ENCODE data around the gene DGKB.
"Not testable (repeated sequence)": the region's sequence is repeated elsewhere in the genome, so short reads cannot be mapped to it uniquely, and the experiment has no call there.

DGKB gene

DNA sequence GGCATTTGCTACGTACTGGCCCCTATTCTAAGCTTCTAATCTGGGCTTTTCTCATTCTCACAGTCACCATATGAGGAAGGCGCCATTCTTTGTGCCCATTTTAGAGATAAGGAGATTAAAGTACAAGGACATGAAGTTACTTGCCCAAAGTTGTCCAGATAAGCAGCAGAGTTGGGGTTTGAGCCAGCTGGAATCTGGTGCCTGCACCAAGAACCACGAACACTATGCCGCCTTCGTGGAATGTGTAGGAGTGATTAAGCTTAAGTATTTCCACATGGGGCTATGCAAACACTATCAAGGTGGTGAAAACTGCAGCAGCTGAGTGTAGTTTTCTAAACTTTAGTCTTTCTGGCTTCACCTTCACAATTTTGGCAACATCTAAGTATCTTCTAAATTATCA, 570.4 kb downstream of the DGKB start:
- in situ Hi-C loops (cut with MboI; ENCODE audit: low sequenced_read_pairs), result no loop called here

GRCh38 chr7:14324767-14325166, 577.8 kb downstream of the DGKB start:
- in situ Hi-C loops (cut with MboI; ENCODE audit: low sequenced_read_pairs), result no loop called here

- in situ Hi-C loops (cut with MboI; ENCODE audit: low sequenced_read_pairs), result no loop called here
These were observed 579.8 kb downstream of the DGKB start for GRCh38 chr7:14322724-14323123.

DNA sequence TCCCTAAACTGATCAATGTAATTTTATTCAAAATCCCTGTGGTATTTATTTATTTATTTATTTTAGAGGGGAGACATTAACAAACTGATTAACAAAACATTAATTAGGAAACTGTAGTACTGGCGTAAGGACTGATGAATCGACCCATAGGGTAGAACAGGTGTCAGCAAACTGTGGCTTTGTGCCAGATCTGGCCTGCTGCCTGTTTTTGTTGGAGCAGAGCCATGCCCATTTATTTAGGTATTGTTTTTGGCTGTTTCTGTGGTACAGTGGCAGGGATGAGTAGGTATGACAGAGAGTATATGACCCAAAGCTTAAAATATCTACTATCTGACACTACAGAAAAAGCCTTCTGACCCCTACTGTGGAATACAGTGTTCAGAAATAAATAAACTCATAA, 580.6 kb downstream of the DGKB start:
- in situ Hi-C loops (cut with MboI; ENCODE audit: low sequenced_read_pairs), result no loop called here

GRCh38 chr7:14309432-14309831, 593.1 kb downstream of the DGKB start:
- in situ Hi-C loops (cut with MboI; ENCODE audit: low sequenced_read_pairs), result no loop called here

GRCh38 chr7:14305233-14305866, 597.2 kb downstream of the DGKB start:
- in situ Hi-C loops (cut with MboI; ENCODE audit: low sequenced_read_pairs), result no loop called here

DNA sequence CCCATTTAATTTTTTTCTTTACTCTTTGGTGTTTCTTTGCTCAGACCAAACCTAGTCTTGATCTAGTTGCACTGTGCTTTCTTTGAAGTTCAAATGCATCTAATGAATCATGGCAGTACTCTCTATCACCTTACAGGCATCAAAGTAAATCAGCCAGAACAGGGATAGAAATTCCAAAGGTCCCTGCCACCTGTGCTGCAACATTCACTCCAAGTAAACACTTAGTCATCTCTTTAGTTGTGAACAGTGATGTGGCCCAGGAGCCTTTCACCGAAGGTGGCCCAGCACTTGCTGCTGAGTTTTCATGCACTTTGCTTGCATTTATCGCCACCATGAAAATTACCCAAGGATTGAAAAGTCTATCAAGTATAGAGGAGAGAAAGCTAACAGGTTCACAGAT, 599.0 kb downstream of the DGKB start:
- in situ Hi-C loops (cut with MboI; ENCODE audit: low sequenced_read_pairs), result no loop called here

DNA sequence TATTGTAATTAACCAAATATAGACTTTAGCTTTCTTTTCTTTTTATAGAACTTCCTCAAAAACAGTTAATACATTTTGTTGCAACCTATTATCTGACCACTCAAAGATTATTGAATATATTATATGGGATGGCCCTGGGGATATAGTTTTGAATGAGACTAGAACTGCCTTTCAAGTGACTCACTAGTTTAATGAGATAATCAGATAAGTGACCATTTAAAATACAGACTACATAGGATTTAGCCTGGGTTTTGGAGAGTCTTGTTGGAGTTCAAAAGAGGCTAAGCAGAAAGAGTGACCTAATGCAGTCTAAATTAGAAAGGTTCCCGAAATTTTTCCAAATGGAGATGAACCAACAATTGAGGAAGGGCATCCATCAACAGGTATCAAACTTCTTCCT, 607.9 kb downstream of the DGKB start:
- in situ Hi-C loops (cut with MboI; ENCODE audit: low sequenced_read_pairs), result no loop called here

DNA sequence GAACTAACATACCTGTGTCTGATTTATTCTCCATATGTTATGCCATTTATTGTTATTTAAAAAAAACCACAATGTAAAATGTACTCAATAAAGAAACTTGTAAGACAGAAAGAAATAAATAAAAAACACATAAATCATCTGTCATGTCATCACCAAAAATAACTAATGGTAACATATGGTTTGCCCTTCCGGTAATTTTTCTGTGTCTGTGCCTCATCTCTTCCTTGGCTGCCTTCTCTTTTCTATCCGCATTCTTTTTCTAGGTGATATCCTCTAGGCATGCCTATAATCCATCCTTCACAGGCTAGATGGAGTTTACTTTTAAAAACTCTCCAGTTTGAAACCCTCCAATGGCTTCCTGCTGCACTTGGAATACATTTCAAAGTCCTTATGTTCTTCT, 609.1 kb downstream of the DGKB start:
- in situ Hi-C loops (cut with MboI; ENCODE audit: low sequenced_read_pairs), result no loop called here

GRCh38 chr7:14292737-14293136, 609.8 kb downstream of the DGKB start:
- in situ Hi-C loops (cut with MboI; ENCODE audit: low sequenced_read_pairs), result no loop called here

DNA sequence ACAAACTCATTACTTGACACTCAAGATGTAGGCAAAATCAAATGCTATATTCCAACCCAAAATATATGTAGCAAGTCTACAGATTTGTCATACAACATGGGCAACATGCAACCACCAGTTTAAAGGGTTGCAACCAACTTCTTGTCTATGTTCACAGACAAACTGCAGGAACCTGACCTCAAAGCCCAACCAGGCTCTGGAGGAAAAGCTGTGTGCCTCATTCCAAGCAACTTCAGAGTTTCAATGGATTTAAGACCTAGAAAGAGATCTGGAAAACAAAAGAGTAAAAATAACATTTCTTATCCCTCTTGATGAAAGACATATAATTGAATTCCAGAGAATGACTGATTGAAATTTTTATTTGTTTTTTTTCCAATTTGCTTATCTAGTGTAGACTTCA, 612.6 kb downstream of the DGKB start:
- in situ Hi-C loops (cut with MboI; ENCODE audit: low sequenced_read_pairs), result no loop called here

DNA sequence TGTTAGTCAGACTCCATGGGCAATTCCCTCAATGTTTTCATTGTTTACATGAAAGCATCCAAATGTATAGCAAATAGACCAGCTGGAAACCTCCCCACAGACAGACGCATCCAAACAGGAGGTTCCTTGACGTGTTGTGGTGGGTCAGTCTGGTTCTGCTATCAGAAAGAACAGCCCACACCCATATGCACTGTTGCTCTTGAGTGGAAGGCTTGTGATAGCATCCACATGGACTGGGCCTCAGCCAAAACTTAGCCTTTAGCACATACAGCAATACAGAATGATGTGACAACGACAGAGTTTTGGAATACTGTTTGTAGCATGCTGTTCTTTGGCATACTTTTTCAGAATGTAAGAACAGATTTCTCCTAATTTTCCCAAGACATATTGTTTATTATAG, 613.9 kb downstream of the DGKB start:
- in situ Hi-C loops (cut with MboI; ENCODE audit: low sequenced_read_pairs), result no loop called here

DNA sequence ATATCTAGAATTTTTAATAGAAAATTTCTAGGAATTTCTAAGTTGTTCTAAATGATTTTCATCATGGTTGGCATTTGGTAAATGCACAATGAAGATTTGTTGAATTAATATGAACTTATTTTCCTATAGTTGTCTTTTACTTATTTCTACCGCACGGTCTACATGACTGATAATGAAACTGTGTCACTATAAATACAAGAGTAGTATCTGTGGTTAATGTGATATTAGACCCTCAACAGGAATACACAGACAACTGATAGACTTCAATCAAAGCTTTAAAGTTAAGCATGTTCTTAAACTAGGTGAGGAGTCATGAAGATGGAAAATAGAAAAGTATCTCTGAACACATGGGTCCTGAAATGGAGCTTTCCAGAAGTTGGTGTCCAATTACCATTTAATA, 615.2 kb downstream of the DGKB start:
- in situ Hi-C loops (cut with MboI; ENCODE audit: low sequenced_read_pairs), result no loop called here

DNA sequence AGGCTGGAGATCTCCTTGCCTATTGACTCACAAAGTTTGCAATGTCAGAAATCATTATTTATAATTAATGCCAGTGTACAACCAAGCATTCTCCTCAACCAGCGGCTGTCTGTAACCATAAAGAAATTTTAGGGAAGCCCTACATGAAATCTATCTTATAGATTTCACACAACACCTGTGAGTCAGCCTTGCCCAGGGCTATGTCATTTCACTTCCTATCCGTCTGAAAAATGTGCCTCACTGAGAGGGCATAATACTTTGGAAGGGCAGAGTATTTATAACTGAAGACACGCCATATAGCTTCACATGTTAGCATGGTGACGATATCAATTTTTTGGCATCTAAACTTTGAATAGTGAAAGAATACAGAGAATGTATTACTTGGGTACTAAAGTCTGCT, 616.5 kb downstream of the DGKB start:
- in situ Hi-C loops (cut with MboI; ENCODE audit: low sequenced_read_pairs), result no loop called here

DNA sequence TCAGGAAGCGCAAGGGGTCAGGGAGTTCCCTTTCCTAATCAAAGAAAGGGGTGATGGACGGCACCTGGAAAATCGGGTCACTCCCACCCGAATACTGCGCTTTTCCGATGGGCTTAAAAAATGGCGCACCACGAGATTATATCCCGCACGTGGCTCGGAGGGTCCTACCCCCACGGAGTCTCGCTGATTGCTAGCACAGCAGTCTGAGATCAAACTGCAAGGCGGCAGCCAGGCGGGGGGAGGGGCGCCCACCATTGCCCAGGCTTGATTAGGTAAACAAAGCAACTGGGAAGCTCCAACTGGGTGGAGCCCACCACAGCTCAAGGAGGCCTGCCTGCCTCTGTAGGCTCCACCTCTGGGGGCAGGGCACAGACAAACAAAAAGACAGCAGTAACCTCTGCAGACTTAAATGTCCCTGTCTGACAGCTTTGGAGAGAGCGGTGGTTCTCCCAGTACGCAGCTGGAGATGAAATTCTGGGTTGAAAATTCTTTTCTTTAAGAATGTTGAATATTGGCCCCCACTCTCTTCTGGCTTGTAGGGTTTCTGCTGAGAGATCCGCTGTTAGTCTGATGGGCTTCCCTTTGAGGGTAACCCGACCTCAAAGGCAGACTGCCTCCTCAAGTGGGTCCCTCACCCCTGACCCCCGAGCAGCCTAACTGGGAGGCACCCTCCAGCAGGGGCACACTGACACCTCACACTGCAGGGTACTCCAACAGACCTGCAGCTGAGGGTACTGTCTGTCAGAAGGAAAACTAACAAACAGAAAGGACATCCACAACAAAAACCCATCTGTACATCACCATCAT, 623.3 kb downstream of the DGKB start:
- in situ Hi-C loops (cut with MboI; ENCODE audit: low sequenced_read_pairs), result not testable (repeated sequence)

GRCh38 chr7:14275356-14275755, 627.2 kb downstream of the DGKB start:
- in situ Hi-C loops (cut with MboI; ENCODE audit: low sequenced_read_pairs), result no loop called here

DNA sequence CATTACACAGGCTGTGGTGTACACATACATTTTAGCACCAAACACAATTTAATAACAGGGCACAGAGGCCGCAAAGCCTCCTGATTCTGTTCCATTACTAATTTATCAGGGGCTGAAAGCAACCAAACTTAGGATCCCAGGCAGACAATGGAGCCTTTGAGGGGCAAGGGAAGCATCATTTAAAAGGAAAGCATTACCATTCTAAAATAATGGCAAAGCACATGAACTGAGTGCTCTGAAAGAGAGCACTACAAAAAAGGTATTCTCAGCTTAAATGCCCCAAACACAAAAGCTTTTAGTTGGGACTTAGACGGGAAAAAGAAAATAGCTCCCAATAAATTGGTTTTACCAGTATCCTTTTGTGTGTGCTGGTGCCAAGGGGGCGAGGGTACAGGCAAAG, 631.1 kb downstream of the DGKB start:
- in situ Hi-C loops (cut with MboI; ENCODE audit: low sequenced_read_pairs), result no loop called here

DNA sequence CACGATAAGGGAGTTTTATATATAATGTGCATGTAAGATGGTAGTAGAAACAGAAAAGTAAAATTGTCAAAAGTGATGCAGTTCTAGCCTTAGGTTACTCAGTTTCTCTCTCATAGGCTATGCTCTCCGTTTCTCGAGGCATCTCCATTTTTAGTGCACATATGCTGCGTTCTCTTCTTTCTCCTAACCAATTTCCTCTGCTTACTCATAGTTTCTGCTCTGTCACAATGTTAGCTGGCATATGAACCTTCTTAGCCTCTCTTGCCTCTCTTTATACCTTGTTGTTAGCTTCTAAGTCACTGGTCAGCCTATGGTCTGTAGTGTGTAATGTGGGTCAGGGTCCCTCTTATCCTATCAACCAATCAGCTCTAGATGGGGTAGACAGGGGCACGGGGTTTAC, 632.5 kb downstream of the DGKB start:
- in situ Hi-C loops (cut with MboI; ENCODE audit: low sequenced_read_pairs), result no loop called here

DNA sequence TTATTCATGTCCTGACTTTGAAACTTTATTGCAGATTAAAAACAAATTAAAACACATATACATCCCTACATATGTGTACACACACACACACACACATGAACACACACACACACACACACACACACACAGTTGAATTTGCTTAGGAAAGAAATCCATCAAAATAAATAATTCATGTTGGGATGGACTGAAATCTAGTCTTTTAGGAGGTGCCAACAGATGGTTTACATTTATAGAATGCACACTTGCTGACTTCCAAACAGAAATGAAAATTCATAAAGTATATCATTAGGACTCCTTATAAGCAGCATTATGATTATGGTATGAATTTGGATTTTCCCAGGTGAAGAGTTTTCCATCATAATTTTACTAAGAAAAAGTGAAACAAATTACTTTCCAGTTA, 642.5 kb downstream of the DGKB start:
- in situ Hi-C loops (cut with MboI; ENCODE audit: low sequenced_read_pairs), result no loop called here

DNA sequence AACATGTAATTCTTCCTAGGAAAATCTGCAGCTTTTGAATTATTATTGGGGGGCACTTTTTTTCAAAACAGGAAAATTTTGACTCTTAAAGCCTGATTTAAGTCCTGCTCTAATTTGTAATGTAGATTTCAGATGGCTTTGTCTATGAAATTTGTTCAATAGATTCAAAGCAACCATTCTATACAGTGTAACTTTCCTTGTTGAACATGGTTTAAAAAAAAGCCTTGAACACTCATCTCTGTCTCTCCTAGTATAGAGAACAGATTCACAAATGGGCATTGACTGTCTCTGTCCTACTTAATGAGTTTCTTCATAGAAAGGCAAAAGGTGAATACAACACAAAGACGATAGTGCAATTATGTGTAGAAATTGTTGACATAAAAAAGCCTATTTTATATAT, 643.7 kb downstream of the DGKB start:
- in situ Hi-C loops (cut with MboI; ENCODE audit: low sequenced_read_pairs), result no loop called here

GRCh38 chr7:14258441-14258840, 644.1 kb downstream of the DGKB start:
- in situ Hi-C loops (cut with MboI; ENCODE audit: low sequenced_read_pairs), result no loop called here

DNA sequence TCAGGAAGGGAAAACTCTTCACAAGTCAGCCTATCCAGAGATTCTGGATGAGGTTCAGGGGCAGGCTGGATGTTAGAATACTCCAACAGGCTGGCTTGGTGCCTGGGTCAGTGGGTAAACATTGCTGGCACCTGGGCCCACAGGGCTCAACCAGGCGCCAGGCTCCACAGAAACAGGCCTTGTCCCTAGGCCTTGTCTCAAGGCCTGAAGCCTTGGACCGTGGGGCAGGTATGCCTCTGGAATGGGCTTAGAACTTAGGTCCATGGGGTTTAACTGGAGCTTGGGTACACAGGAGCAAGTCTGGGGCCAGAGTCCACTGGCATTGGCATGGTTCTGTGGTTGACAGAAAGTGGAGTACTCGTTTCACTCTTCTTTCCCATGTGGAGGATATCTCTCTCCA, 650.1 kb downstream of the DGKB start:
- in situ Hi-C loops (cut with MboI; ENCODE audit: low sequenced_read_pairs), result no loop called here

- in situ Hi-C loops (cut with MboI; ENCODE audit: low sequenced_read_pairs), result no loop called here
These were observed 660.4 kb downstream of the DGKB start for GRCh38 chr7:14242175-14242574.

All from hTERT RPE-1 (cell line).